Measurements from ENCODE around the gene NARS2.

Gene NARS2

DNA sequence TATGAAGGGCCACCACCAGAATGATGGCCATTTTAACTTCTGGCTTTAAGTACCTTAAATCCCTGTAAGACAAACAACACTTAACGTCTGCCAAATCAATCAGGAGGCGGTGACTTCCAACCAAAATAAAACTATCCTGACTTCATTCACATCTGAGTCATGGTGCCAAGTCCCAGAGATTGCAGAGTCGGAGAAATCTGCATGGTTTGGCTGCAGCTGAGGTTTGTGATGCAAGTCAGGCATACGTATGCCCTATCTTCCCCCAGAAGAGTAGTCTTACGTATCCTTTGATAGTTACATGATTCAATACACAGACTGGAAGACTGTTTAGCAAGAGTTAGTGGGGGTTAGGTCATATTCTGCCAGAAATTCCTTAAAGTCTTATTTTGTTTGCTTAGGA lies 155.3 kb downstream of the NARS2 start:
- H3K4me3 Mint-ChIP-seq = peak overlapping the region; percentile 86
- H3K27ac Mint-ChIP-seq = no peak overlapping the region
- TF ChIP-seq, protein P1, sequence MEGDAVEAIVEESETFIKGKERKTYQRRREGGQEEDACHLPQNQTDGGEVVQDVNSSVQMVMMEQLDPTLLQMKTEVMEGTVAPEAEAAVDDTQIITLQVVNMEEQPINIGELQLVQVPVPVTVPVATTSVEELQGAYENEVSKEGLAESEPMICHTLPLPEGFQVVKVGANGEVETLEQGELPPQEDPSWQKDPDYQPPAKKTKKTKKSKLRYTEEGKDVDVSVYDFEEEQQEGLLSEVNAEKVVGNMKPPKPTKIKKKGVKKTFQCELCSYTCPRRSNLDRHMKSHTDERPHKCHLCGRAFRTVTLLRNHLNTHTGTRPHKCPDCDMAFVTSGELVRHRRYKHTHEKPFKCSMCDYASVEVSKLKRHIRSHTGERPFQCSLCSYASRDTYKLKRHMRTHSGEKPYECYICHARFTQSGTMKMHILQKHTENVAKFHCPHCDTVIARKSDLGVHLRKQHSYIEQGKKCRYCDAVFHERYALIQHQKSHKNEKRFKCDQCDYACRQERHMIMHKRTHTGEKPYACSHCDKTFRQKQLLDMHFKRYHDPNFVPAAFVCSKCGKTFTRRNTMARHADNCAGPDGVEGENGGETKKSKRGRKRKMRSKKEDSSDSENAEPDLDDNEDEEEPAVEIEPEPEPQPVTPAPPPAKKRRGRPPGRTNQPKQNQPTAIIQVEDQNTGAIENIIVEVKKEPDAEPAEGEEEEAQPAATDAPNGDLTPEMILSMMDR (IDR thresholded peaks at IDR 0.05) = no peak
- peaks cover 28% of the 10 kb centered on the region for H3K27me3 Mint-ChIP-seq (ENCODE audit: low read depth, poor library complexity)
- no peaks in the 10 kb centered on the region for H3K36me3 Mint-ChIP-seq (ENCODE audit: low read depth)
- peaks cover 42% of the 10 kb centered on the region for H3K4me1 Mint-ChIP-seq
- H3K9me3 Mint-ChIP-seq = no peaks in the 10 kb centered on the region
- no peak for DNase-seq

DNA sequence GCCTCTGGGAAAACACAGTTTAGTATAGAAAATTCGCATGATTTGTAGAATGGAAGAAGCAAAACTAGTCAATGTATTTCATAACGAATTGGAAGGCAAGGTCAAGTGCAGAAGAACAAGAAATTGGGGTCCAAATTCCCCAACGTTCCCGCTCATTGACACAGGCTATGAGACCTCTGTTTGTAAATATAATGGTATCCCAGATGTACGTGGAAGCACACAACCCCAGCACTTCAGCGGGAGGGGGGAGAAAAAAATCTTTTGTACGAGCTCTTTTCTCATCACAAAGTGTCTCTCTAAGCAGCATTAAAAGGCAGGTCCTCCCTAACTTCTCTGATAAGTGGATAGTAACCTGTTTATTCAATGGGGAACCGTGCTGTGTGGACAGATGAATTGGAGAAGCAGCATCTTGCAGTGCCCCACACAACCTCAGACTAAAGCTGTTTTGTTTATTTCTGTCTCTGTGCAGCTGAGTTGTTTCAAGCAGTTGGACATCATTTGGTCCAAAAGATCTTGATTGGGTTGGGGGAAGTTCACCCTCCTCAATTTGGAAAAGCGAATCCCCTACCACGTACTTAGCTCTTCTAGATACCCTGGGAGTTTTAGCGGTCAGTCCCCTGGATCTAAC lies 156.0 kb downstream of the NARS2 start:
- TF ChIP-seq, protein P1 (IDR thresholded peaks at IDR 0.05) = no peak
- Mint-ChIP-seq H3K9me3 (no peaks in the 10 kb centered on the region), H3K27ac (no peak overlapping the region), H3K36me3 (ENCODE audit: low read depth) (no peaks in the 10 kb centered on the region), H3K4me3 (peak overlapping the region; percentile 86), H3K27me3 (ENCODE audit: low read depth, poor library complexity) (peaks cover 28% of the 10 kb centered on the region), H3K4me1 (peaks cover 42% of the 10 kb centered on the region)
- DNase-seq = no peak

DNA sequence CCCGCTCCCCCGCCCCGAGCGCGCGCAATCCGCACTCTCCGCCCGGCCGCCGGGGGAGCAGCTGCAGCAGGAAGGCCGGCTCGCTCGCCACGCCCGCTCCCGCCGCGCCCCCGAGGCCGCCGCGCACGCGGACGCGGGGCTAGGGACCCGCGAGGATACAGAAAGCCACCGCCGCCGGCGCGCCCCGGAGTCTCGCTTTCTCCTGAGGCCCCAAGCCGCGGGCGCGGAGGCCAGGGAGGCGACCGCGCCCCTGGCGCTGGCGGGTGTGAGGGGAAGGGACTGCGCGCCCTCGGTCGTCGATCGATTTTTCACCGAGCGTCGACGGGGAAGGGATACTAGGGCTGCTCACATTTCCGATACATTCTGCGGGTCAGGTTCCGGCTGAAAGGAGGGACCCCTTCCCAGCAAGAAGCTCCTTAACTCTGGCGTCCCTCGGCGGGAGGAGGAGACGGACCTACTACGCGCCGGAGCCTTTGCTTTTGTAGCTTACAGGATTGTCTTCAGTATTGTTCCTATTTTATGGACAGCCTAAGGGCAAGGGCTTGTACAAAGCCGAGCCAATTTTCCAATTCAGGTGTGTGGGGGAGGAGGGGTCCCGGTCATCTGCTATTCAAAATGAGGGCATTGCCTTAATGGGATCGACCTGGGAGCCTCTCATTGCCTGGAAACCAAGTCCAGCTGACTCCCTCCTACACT lies 156.6 kb downstream of the NARS2 start:
- Mint-ChIP-seq H3K27me3 (ENCODE audit: low read depth, poor library complexity) (peaks cover 28% of the 10 kb centered on the region), H3K4me3 (peak overlapping the region; percentile 86), H3K4me1 (peaks cover 42% of the 10 kb centered on the region), H3K27ac (no peak overlapping the region), H3K36me3 (ENCODE audit: low read depth) (no peaks in the 10 kb centered on the region), H3K9me3 (no peaks in the 10 kb centered on the region)
- peak; percentile 87 for DNase-seq
- TF ChIP-seq, protein P1 (IDR thresholded peaks at IDR 0.05) = no peak

DNA sequence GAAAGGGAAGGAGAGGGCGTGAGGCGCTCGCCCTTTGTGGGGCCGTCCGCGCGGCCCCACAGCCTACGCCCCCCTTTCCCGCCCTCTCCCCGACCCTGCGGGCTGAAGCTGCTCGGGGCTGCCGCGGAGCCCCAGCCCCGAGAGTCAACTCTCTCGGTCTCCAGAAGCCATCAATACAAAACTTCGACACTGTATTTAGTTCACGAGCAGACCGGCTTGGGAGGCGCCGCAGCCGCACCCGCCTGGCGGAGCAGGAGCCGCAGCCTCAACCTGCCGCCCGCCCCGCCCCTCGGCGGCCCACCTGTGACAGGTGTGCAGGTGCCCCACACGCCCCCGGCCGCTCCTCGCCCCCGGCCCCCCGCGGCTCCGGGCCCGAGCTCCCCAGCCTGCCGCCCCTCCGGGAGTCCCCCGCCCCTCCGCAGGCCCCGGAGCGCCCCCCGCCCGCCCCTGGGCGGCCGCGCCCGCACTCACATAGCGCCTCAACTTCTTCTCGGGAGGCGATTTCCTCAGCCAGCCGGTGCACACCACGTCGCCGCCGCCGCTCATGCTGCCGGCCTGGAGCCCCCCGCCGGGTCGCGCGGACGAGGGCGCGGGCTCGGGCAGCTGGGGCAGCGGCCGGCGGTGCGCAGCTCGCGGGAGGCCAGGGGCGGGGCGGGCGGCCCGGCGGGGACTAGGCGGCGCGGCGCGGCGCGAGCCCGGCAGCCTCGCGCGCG lies 157.3 kb downstream of the NARS2 start, which contains the start of gene GAB2:
GAB2 (minus strand) TSS at position 646 of the 713 bp plus-strand sequence; CDS start at position 546, 100 bp downstream.
- peaks cover 28% of the 10 kb centered on the region for H3K27me3 Mint-ChIP-seq (ENCODE audit: low read depth, poor library complexity)
- H3K4me1 Mint-ChIP-seq = peaks cover 42% of the 10 kb centered on the region
- peak within 1 kb of the TSS; percentile 55 for H3K27ac Mint-ChIP-seq
- TF ChIP-seq, protein P1 (IDR thresholded peaks at IDR 0.05) = no peak
- H3K4me3 Mint-ChIP-seq = peak within 1 kb of the TSS; percentile 93
- no peak for DNase-seq
- no peaks in the 10 kb centered on the region for H3K36me3 Mint-ChIP-seq (ENCODE audit: low read depth)
- no peaks in the 10 kb centered on the region for H3K9me3 Mint-ChIP-seq

DNA sequence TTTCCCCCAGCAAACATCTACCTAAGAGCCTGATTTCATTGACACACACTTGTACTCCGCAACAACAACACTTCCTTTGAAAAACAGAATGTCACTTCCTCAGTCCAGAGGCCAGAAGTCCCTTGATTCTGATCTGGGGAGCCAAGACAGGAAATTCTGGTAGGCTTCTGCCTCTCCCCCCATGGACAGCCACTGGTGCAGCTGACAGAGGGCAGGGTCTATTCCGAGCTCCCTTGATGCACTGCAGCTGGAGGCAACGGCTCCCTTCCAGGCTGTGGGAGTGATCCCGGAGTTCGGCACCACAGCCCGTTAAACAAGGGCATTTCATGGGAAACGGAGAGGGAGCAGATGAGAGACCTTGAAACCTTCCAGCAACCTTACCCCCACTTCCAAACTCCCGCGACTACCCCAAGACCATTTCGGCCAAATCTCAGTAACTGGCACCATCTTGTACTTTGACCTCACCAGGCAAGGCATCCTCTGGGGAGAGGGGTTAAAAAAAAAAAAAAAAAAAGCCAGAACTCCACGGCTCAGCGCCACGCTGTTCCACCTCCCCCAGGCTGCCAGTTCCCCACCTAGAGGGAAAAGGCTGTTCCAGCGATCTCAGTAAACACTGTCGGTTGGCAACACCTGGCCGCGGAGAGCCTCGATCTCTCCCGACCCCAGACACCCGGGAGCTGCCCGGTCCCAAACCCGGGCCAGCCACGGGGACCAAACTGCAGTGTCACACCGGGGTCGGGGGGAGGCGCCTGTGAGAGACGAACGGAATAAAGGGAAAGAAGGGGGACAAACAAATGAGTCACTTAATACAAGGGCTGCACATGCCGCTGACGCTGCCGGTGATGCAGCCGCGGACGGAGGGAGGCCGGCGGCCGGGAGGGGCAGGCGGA lies 158.1 kb downstream of the NARS2 start:
- peaks cover 28% of the 10 kb centered on the region for H3K27me3 Mint-ChIP-seq (ENCODE audit: low read depth, poor library complexity)
- H3K9me3 Mint-ChIP-seq = peaks cover under 1% of the 10 kb centered on the region
- TF ChIP-seq, protein P1 (IDR thresholded peaks at IDR 0.05) = peak; percentile 44
- H3K4me3 Mint-ChIP-seq = peak overlapping the region; percentile 93
- peaks cover under 1% of the 10 kb centered on the region for H3K36me3 Mint-ChIP-seq (ENCODE audit: low read depth)
- DNase-seq = peak; percentile 78
- peak overlapping the region; percentile 55 for H3K27ac Mint-ChIP-seq
- H3K4me1 Mint-ChIP-seq = peaks cover 42% of the 10 kb centered on the region

Data from nephron progenitor cell (in vitro differentiated cells).